ENCODE measurements around the gene FAXC. TPM values are rescaled to one million over a fixed set of nuclear protein-coding genes. Genes with fewer than 3 reads are reported as not detected.

Gene FAXC
- total and polyA plus RNA-seq, 2 of the 13 experiments (the other 11 are each of a cell fraction or from before 2014, with no cell fraction given), result 0.11 to 0.63 TPM

- BruUV-seq (replicated peaks), result no TSS peak
- WGBS (ENCODE audit: low lambda C conversion rate), result 0% methylated on average over 2 of the region's 2 CpGs
- no peak overlapping the region for H3K9ac ChIP-seq (ENCODE audit: insufficient read depth, low read depth, low read length)
- peak overlapping the region; percentile 41 for H3K4me2 ChIP-seq (ENCODE audit: low read depth, low read length)
- FAIRE-seq (peak; percentile 79), DNase-seq (ENCODE audit: low spot score) (peak; percentile 58), ATAC-seq (peak; percentile 94)
- POLR2A ChIA-PET, result no interaction called here
- H2AFZ ChIP-seq (ENCODE audit: low read length), result no peak overlapping the region
- H3K27ac ChIP-seq (ENCODE audit: extremely low read length, insufficient read depth, low read length), result no peak overlapping the region
- H3K79me2 ChIP-seq (ENCODE audit: insufficient read depth, low read length), result no peaks in the 10 kb centered on the region
- no peaks in the 10 kb centered on the region for H3K9me3 ChIP-seq (ENCODE audit: low read length)
- no peak overlapping the region; a peak in 1 of 6 replicates for H3K4me3 ChIP-seq (replicated peaks in 1 of 3; ENCODE audit: insufficient read depth in 1 of 3, low read depth in 2 of 3, low read length in 3 of 3)
- in situ Hi-C loops (cut with HindIII; ENCODE audit: extremely low pct_ligation_motif_present, low pct_unique_long_range_greater_than_20kb) (loop anchor here (25.0 kb wide), 1 partner anchor 478 kb away; no protein-coding TSS in a partner anchor), intact Hi-C loops (cut with micrococcal nuclease; ENCODE audit: unreplicated experiment) (loop anchor here (1.0 to 5.0 kb wide), 4 partner anchors 16 to 488 kb away; partner anchors contain the start of gene COQ3)
- H3K4me1 ChIP-seq (ENCODE audit: insufficient read depth, low read length), result peaks cover 5% of the 10 kb centered on the region; the same call in 1 of the 2 replicates
- CTCF ChIA-PET (ENCODE audit: low intra/inter-chr PET ratio, low total read pairs), result no interaction called here
- no peaks in the 10 kb centered on the region for H4K20me1 ChIP-seq (ENCODE audit: insufficient read depth, low read length)
- H3K27me3 ChIP-seq (ENCODE audit: control insufficient read depth in 1 of 2, insufficient read depth in 2 of 2, low read length in 2 of 2), result no peaks in the 10 kb centered on the region
- H3K36me3 ChIP-seq (replicated peaks in 1 of 2; ENCODE audit: control insufficient read depth in 1 of 2, insufficient read depth in 2 of 2, low read length in 2 of 2), result no peaks in the 10 kb centered on the region
- peak; percentile 34; the same call in 1 of the 2 replicates for TF ChIP-seq SMC3 (IDR thresholded peaks at IDR 0.05; ENCODE audit: low read length)
- TF ChIP-seq ARNT (IDR thresholded peaks at IDR 0.05), result no peak
- no peak for TF ChIP-seq FOSL1 (CRISPR knock-in tag; IDR thresholded peaks at IDR 0.05; ENCODE audit: borderline replicate concordance)
- TF ChIP-seq AHDC1 (CRISPR knock-in tag; IDR thresholded peaks at IDR 0.05; ENCODE audit: borderline replicate concordance), result 0 out of 2 replicates have a peak, but pooled peaks have one; percentile 19
- peak; percentile 62 for TF ChIP-seq STAG1 (CRISPR knock-in tag; IDR thresholded peaks at IDR 0.05)
- TF ChIP-seq HMG20B (CRISPR knock-in tag; conservative IDR thresholded peaks at IDR 0.05), result no peak
- no peak for TF ChIP-seq TFDP1 (CRISPR knock-in tag; IDR thresholded peaks at IDR 0.05; ENCODE audit: borderline replicate concordance)
- TF ChIP-seq POGK (CRISPR knock-in tag; conservative IDR thresholded peaks at IDR 0.05), result no peak
- peak; percentile 64 for TF ChIP-seq CTCF (CRISPR knock-in tag; IDR thresholded peaks at IDR 0.05)
- no peak for TF ChIP-seq SKIL (CRISPR knock-in tag; IDR thresholded peaks at IDR 0.05; ENCODE audit: borderline replicate concordance)
These were observed 14.8 kb downstream of the FAXC start for GRCh38 chr6:99334526-99335127.
